Thyroid gland (tissue), 4 donors: ENCODE measurements around the gene PMIS2.

Source experiments
- POLR2A ChIP-seq, 2 donors: fragments of 450-650 bp; IDR thresholded peaks; one replicate each; pipeline ENCODE4 v1.6.1; 2017; ENCODE audit warnings: antibody characterized with exemption in 2 of 2, mild to moderate bottlenecking in 2 of 2, moderate library complexity in 1 of 2
- TF ChIP-seq, protein P1 (sequence below), 6 experiments: fragments of 200-600 bp in 3 of 6; fragments of 450-650 bp in 3 of 6; sonication (generic) in 3 of 6; IDR thresholded peaks; one replicate each; pipeline ENCODE4 v1.5.1; 2016 to 2019; ENCODE audit warnings: antibody characterized with exemption in 6 of 6, mild to moderate bottlenecking in 2 of 6, inconsistent platforms in 1 of 6, moderate library complexity in 1 of 6

DNA sequence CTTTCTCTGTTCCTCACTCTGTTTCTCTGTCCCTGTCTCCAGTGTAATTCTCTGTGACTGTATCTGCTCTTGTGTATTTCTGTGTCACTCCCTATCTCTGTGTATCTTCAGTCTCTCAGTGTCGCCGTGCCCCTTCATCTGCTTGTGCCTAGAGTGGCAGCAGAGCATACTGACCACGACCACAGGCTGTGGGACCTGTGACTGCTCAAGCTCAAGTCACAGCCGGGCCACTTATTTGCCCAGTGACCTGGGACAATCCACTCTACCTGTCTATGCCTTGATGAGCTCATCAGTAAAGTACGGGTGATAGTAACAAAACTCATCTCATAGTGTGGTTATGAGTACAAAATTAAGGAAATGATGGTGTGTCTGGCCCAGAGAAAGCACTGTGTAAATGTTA lies 31.9 kb upstream of the PMIS2 start:
- TF ChIP-seq POLR2A (IDR thresholded peaks at IDR 0.05) = no peak
- TF ChIP-seq, protein P1, sequence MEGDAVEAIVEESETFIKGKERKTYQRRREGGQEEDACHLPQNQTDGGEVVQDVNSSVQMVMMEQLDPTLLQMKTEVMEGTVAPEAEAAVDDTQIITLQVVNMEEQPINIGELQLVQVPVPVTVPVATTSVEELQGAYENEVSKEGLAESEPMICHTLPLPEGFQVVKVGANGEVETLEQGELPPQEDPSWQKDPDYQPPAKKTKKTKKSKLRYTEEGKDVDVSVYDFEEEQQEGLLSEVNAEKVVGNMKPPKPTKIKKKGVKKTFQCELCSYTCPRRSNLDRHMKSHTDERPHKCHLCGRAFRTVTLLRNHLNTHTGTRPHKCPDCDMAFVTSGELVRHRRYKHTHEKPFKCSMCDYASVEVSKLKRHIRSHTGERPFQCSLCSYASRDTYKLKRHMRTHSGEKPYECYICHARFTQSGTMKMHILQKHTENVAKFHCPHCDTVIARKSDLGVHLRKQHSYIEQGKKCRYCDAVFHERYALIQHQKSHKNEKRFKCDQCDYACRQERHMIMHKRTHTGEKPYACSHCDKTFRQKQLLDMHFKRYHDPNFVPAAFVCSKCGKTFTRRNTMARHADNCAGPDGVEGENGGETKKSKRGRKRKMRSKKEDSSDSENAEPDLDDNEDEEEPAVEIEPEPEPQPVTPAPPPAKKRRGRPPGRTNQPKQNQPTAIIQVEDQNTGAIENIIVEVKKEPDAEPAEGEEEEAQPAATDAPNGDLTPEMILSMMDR (IDR thresholded peaks at IDR 0.05) = no peak
